PC-9 (cell line): Measurements from ENCODE around the gene EHBP1L1. TPM values are rescaled to one million over a fixed set of nuclear protein-coding genes. Genes with fewer than 3 reads are reported as not detected.

Source experiments
- BruUV-seq: library from RNA; stranded (reverse); fragments of 400-500 nt; replicated peaks from 2 replicates; lab custom pipeline; 2021; lab: Mats Ljungman, UMichigan
- CTCF ChIA-PET: fragments of 300-600 bp; sonication (Branson Sonifier 250); formaldehyde crosslinking; loops from one replicate; lab custom pipeline; 2022; ENCODE audit warnings: antibody characterized with exemption; lab: Charles Lee
- POLR2A ChIA-PET: fragments of 300-600 bp; sonication (Branson Sonifier 250); formaldehyde crosslinking; loops from one replicate; lab custom pipeline; 2022; ENCODE audit warnings: antibody characterized with exemption; ENCODE audit not compliant: unreplicated experiment; lab: Charles Lee
- DNase-seq, 2 experiments: peaks; one replicate each; pipeline versions ENCODE4 v3.0.0 to v3.0.0-alpha.2; 2015 to 2022; ENCODE audit warnings: mixed read lengths in 1 of 2
- H2AFZ ChIP-seq: fragments of 200-600 bp; sonication (generic); 2 replicates; pipeline ENCODE4 v1.8.1; 2017; ENCODE audit warnings: antibody characterized with exemption
- H3F3A ChIP-seq: fragments of 200-600 bp; sonication (generic); 2 replicates; pipeline ENCODE4 v1.8.1; 2017; ENCODE audit warnings: antibody characterized with exemption, mild to moderate bottlenecking, low read depth; ENCODE audit not compliant: insufficient read depth
- H3K27ac ChIP-seq: fragments of 200-600 bp; sonication (generic); 2 replicates; pipeline ENCODE4 v1.6.1; 2016; ENCODE audit warnings: mixed run types
- H3K27me3 ChIP-seq: fragments of 200-600 bp; sonication (generic); 2 replicates; pipeline ENCODE4 v1.6.1; 2016; ENCODE audit warnings: low read depth, mixed run types; ENCODE audit not compliant: insufficient read depth
- H3K36me3 ChIP-seq: fragments of 200-600 bp; sonication (generic); 2 replicates; pipeline ENCODE4 v1.6.1; 2016; ENCODE audit warnings: low read depth, mixed run types
- H3K4me1 ChIP-seq: fragments of 200-600 bp; sonication (generic); replicated peaks from 2 replicates; pipeline ENCODE4 v1.6.1; 2016; ENCODE audit warnings: mixed run types; ENCODE audit not compliant: insufficient read depth
- H3K4me2 ChIP-seq: fragments of 200-600 bp; sonication (generic); 2 replicates; pipeline ENCODE4 v1.6.1; 2017; ENCODE audit warnings: mixed run types
- H3K4me3 ChIP-seq: fragments of 200-600 bp; sonication (generic); 2 replicates; pipeline ENCODE4 v1.6.1; 2016; ENCODE audit warnings: mixed run types
- H3K79me2 ChIP-seq: fragments of 200-600 bp; sonication (generic); 2 replicates; pipeline ENCODE4 v1.6.1; 2017; ENCODE audit warnings: low read depth, mixed run types
- H3K9me2 ChIP-seq: fragments of 200-600 bp; sonication (generic); 2 replicates; pipeline ENCODE4 v1.8.1; 2017; ENCODE audit warnings: mild to moderate bottlenecking; ENCODE audit not compliant: insufficient read depth
- H3K9me3 ChIP-seq: fragments of 200-600 bp; sonication (generic); 2 replicates; pipeline ENCODE4 v1.8.1; 2016; ENCODE audit warnings: low read depth; ENCODE audit not compliant: insufficient read depth
- H4K20me1 ChIP-seq: fragments of 200-600 bp; sonication (generic); 2 replicates; pipeline ENCODE4 v1.8.1; 2017; ENCODE audit not compliant: insufficient read depth
- EZH2 ChIP-seq: fragments of 200-600 bp; sonication (generic); IDR thresholded peaks from 2 replicates; pipeline ENCODE4 v1.8.0; 2017; ENCODE audit warnings: antibody characterized with exemption, low read depth
- intact Hi-C: fragments of 100-400 bp; cut with micrococcal nuclease; formaldehyde crosslinking; loops from one replicate; pipeline ENCODE4 v1.10.0; 2022; ENCODE audit not compliant: unreplicated experiment
- total RNA-seq: library from RNA; stranded (reverse); gene quantifications from 2 replicates; pipeline ENCODE4 v1.2.3, GENCODE V29; 2021
- TF ChIP-seq, protein P1 (sequence below): fragments of 200-600 bp; sonication (generic); conservative IDR thresholded peaks from 2 replicates; pipeline ENCODE4 v1.6.1; 2017; ENCODE audit warnings: mixed run types, antibody characterized with exemption, mild to moderate bottlenecking, moderate library complexity

Gene EHBP1L1
- total RNA-seq, 1 experiment from 2014 or later = 123 TPM

DNA sequence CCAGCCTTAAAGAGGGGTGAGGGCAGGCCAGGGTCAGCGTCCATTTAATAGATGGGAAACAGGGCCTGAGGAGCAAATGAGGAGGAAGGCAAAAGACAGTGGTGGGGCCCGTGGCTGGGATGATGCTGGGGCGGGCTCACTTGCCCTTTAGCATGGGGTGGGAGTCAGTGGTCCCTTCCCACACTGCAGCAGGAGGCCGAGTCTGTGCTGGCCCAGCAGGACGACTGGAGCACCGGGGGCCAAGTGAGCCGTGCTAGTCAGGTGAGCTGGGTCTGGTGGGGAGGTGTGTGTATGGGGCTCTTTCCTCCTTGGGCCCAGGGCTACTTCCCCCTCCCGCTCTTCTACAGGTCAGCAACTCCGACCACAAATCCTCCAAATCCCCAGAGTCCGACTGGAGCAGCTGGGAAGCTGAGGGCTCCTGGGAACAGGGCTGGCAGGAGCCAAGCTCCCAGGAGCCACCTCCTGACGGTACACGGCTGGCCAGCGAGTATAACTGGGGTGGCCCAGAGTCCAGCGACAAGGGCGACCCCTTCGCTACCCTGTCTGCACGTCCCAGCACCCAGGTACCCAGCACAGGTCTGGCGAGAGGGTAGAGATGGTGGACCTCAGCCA, 38.1 kb upstream of the EHBP1L1 start:
- Histone ChIP-seq H3K9me3 (no peaks in the 10 kb centered on the region), H3K36me3 (peaks cover 10% of the 10 kb centered on the region), H4K20me1 (peaks cover 22% of the 10 kb centered on the region), H2AFZ (no peak overlapping the region), H3K79me2 (no peaks in the 10 kb centered on the region), H3K4me3 (no peak overlapping the region), H3K4me2 (no peak overlapping the region), H3K27me3 (no peaks in the 10 kb centered on the region), H3K27ac (no peak overlapping the region), H3F3A (peaks cover 77% of the 10 kb centered on the region), H3K9me2 (no peaks in the 10 kb centered on the region), H3K4me1 (peaks cover 17% of the 10 kb centered on the region)
- DNase-seq = no peak
- TF ChIP-seq EZH2 = no peak
- TF ChIP-seq, protein P1, sequence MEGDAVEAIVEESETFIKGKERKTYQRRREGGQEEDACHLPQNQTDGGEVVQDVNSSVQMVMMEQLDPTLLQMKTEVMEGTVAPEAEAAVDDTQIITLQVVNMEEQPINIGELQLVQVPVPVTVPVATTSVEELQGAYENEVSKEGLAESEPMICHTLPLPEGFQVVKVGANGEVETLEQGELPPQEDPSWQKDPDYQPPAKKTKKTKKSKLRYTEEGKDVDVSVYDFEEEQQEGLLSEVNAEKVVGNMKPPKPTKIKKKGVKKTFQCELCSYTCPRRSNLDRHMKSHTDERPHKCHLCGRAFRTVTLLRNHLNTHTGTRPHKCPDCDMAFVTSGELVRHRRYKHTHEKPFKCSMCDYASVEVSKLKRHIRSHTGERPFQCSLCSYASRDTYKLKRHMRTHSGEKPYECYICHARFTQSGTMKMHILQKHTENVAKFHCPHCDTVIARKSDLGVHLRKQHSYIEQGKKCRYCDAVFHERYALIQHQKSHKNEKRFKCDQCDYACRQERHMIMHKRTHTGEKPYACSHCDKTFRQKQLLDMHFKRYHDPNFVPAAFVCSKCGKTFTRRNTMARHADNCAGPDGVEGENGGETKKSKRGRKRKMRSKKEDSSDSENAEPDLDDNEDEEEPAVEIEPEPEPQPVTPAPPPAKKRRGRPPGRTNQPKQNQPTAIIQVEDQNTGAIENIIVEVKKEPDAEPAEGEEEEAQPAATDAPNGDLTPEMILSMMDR = no peak
- ChIA-PET POLR2A (interaction anchor here (0.6 kb wide), 1 partner anchor 122 kb away, joined by 3 read pairs; no protein-coding TSS in a partner anchor), CTCF (no interaction called here)
- intact Hi-C loops = no loop called here
- no TSS peak for BruUV-seq

DNA sequence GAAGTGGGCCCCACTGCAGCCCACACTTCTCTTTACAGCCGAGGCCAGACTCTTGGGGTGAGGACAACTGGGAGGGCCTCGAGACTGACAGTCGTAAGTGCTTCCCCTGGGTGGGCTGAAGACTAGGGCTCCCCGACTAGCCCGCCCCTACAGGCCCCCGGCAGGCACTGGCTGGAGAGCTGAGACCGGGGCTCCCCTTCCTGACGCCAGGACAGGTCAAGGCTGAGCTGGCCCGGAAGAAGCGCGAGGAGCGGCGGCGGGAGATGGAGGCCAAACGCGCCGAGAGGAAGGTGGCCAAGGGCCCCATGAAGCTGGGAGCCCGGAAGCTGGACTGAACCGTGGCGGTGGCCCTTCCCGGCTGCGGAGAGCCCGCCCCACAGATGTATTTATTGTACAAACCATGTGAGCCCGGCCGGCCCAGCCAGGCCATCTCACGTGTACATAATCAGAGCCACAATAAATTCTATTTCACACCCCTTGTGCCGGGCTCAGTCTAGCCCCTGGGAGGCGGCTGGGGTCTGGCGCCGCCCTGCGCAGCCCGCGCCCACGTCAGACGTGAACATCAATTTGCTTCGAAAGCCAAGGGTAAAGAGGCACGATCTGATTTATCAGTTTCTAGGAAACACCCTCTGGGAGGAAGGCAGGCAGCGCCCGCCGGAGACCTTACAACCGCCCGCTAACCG, 37.5 kb upstream of the EHBP1L1 start:
- TF ChIP-seq, protein P1 = no peak
- TF ChIP-seq EZH2 = no peak
- no peak overlapping the region for H2AFZ ChIP-seq
- intact Hi-C loops = no loop called here
- ChIA-PET CTCF (interaction anchor here (0.5 kb wide), 2 partner anchors 11 to 59 kb away, joined by 3 to 6 read pairs; no protein-coding TSS in a partner anchor), POLR2A (interaction anchor here (0.6 kb wide), 1 partner anchor 122 kb away, joined by 3 read pairs; no protein-coding TSS in a partner anchor)
- no peak overlapping the region for H3K4me2 ChIP-seq
- H3K9me2 ChIP-seq = no peaks in the 10 kb centered on the region
- peaks cover 17% of the 10 kb centered on the region for H3K4me1 ChIP-seq
- no peak overlapping the region for H3K4me3 ChIP-seq
- H3K27me3 ChIP-seq = no peaks in the 10 kb centered on the region
- H3K27ac ChIP-seq = no peak overlapping the region
- H3K79me2 ChIP-seq = no peaks in the 10 kb centered on the region
- H3K36me3 ChIP-seq = peaks cover 10% of the 10 kb centered on the region
- H3K9me3 ChIP-seq = no peaks in the 10 kb centered on the region
- BruUV-seq = TSS peak; percentile 32
- H4K20me1 ChIP-seq = peaks cover 22% of the 10 kb centered on the region
- H3F3A ChIP-seq = peaks cover 78% of the 10 kb centered on the region
- no peak for DNase-seq

DNA sequence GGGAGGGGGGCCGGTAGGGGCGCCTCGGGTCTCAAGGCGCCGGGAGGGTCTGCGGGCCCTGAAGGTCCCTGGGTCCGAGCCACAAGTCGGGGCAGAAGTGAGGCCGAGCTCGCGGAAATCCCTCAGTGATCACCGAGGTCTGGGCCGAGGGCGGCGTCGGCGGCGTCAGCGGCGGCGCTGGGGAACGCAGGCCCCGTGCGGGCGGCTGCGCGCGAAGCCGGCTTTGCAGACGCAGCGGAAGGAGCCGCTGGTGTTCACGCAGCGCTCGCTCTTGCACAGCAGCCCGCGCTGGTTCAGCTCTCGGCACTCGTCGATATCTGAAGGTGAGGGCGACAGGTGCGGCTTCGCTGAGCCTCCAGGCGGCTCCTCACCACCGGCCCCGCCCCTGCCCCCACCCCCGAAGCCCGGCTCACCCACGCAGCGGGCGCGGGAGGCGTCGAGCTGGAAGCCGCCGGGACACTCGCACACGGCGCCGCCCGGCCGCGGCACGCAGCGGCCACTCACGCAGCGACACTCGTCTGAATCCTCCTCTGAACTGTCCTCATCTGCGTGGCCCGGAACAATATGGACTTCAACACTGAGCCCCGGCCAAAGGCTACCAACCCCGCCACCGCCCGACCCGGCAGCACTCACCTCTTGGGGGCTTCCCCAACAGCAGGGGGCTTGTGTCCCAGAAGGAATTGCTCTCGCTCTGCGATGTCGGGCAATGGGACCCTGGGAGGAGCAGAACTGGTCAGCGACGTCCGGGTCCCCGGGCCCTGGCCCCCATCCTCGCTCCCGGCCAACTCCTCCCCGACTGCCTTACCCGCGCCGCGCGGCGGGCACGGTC, 36.7 kb upstream of the EHBP1L1 start:
- Histone ChIP-seq H3F3A (peaks cover 81% of the 10 kb centered on the region), H3K27me3 (no peaks in the 10 kb centered on the region), H3K4me3 (no peak overlapping the region), H3K9me3 (no peaks in the 10 kb centered on the region), H3K79me2 (no peaks in the 10 kb centered on the region), H3K9me2 (no peaks in the 10 kb centered on the region), H3K4me2 (no peak overlapping the region), H3K4me1 (peaks cover 17% of the 10 kb centered on the region), H4K20me1 (peaks cover 22% of the 10 kb centered on the region), H2AFZ (no peak overlapping the region), H3K36me3 (peaks cover 10% of the 10 kb centered on the region), H3K27ac (no peak overlapping the region)
- DNase-seq = no peak
- ChIA-PET CTCF (interaction anchor here (0.5 kb wide), 1 partner anchor 58 kb away, joined by 3 read pairs; no protein-coding TSS in a partner anchor), POLR2A (no interaction called here)
- TF ChIP-seq, protein P1 = no peak
- no peak for TF ChIP-seq EZH2
- intact Hi-C loops = no loop called here
- BruUV-seq = TSS peak; percentile 18
